ENCODE data around the gene PPP1R14B. TPM values are rescaled to one million over a fixed set of nuclear protein-coding genes. Genes with fewer than 3 reads are reported as not detected.

The PPP1R14B gene
- total RNA-seq, 1 experiment from 2014 or later = 435 TPM

DNA sequence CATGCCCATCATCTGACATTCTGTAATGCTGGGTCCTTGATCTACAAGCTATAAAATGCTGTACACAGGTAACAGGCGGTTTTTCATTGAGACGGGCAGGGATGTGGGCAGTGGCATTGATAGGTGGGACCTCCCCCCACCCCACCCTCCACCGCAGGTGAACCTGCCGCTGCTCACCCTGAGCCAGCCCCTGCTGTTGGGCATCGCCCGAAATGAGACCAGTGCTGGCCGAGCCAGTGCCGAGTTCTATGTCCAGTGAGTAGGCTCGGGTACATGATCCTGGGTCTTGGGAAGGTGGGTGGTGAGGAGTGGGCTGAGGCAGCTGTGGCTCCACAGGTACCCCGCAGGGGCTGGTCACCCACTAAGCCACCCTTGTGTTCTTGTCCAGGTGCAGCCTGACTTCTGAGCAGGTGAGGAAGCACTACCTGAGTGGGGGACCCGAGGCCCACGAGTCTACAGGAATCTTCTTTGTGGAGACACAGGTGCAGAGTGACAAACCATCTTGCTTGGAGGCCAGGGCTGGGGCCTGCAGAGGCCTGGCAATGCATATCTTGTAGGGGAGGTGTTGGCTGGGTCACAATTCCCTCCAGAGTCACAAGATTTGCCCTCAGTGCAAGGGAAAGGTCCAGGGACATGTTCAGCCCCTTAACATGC, 17.5 kb downstream of the PPP1R14B start:
- no peak for TF ChIP-seq CTCF (conservative IDR thresholded peaks at IDR 0.05)
- TF ChIP-seq EZH2 (IDR thresholded peaks at IDR 0.05; ENCODE audit: low read depth) = no peak
- ChIA-PET CTCF (no interaction called here), POLR2A (ENCODE audit: unreplicated experiment) (interaction anchor here (0.6 kb wide), 1 partner anchor 222 kb away, joined by 5 read pairs; no protein-coding TSS in a partner anchor)
- Histone ChIP-seq H3K79me2 (ENCODE audit: low read depth) (peaks cover 34% of the 10 kb centered on the region), H4K20me1 (ENCODE audit: insufficient read depth) (peaks cover 3% of the 10 kb centered on the region), H3K4me2 (peak overlapping the region; percentile 76; the same call in 1 of the 2 replicates), H3K9me2 (ENCODE audit: insufficient read depth) (no peaks in the 10 kb centered on the region), H3K4me3 (no peak overlapping the region), H3K36me3 (ENCODE audit: low read depth) (no peaks in the 10 kb centered on the region), H3K27ac (no peak overlapping the region), H2AFZ (no peak overlapping the region), H3K27me3 (ENCODE audit: insufficient read depth, low read depth) (no peaks in the 10 kb centered on the region), H3F3A (ENCODE audit: insufficient read depth, low read depth) (peaks cover 30% of the 10 kb centered on the region), H3K9me3 (ENCODE audit: insufficient read depth, low read depth) (no peaks in the 10 kb centered on the region), H3K4me1 (replicated peaks; ENCODE audit: insufficient read depth) (peaks cover 34% of the 10 kb centered on the region)
- DNase-seq = no peak
- intact Hi-C loops (cut with micrococcal nuclease; ENCODE audit: unreplicated experiment) = no loop called here
- no TSS peak for BruUV-seq (replicated peaks)

DNA sequence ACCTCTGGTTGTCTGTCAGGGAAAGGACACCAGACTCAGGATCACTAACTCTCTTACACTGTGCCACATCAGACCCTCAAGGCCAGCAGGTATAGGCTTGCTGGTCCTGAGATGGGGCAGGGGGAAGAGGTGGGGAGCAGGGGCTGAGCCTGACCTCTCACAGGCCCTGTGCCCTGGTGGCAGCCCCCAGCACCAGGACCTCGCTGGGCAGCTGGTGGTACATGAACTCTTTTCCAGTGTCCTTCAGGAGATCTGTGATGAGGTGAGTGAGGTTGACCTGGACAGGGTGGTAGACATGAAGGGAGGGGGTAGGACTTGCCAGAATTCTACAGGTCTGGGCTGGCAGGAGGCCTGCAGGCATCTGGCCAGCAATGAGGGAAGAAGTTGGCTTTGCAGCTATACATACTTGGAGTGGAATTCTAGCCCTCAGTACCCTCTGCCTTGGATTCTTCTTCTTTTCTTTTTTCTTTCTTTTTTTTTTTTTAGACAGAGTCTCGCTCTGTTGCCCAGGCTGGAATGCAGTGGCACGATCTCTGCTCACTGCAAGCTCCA, 19.3 kb downstream of the PPP1R14B start:
- Histone ChIP-seq H3K4me1 (replicated peaks; ENCODE audit: insufficient read depth) (peaks cover 27% of the 10 kb centered on the region), H2AFZ (no peak overlapping the region), H3F3A (ENCODE audit: insufficient read depth, low read depth) (peaks cover 23% of the 10 kb centered on the region), H3K4me2 (peak overlapping the region; percentile 99), H3K9me3 (ENCODE audit: insufficient read depth, low read depth) (no peaks in the 10 kb centered on the region), H3K27me3 (ENCODE audit: insufficient read depth, low read depth) (no peaks in the 10 kb centered on the region), H4K20me1 (ENCODE audit: insufficient read depth) (peaks cover 3% of the 10 kb centered on the region), H3K9me2 (ENCODE audit: insufficient read depth) (no peaks in the 10 kb centered on the region), H3K79me2 (ENCODE audit: low read depth) (peaks cover 34% of the 10 kb centered on the region), H3K36me3 (ENCODE audit: low read depth) (no peaks in the 10 kb centered on the region), H3K4me3 (peak overlapping the region; percentile 98), H3K27ac (no peak overlapping the region)
- CTCF ChIA-PET = no interaction called here
- DNase-seq = no peak
- BruUV-seq (replicated peaks) = no TSS peak
- POLR2A ChIA-PET (ENCODE audit: unreplicated experiment) = interaction anchor here (0.5 to 0.6 kb wide), 2 partner anchors 19 to 40 kb away, joined by 4 read pairs; no protein-coding TSS in a partner anchor
- intact Hi-C loops (cut with micrococcal nuclease; ENCODE audit: unreplicated experiment) = no loop called here
- TF ChIP-seq CTCF (conservative IDR thresholded peaks at IDR 0.05) (no peak), EZH2 (IDR thresholded peaks at IDR 0.05; ENCODE audit: low read depth) (no peak)

- intact Hi-C loops (cut with micrococcal nuclease; ENCODE audit: unreplicated experiment) = no loop called here
- TSS peak; percentile 45 for BruUV-seq (replicated peaks)
- H3K27ac ChIP-seq = no peak overlapping the region
- peaks cover 3% of the 10 kb centered on the region for H4K20me1 ChIP-seq (ENCODE audit: insufficient read depth)
- no peaks in the 10 kb centered on the region for H3K36me3 ChIP-seq (ENCODE audit: low read depth)
- DNase-seq = peak; percentile 63 to 66
- ChIA-PET POLR2A (ENCODE audit: unreplicated experiment) (interaction anchor here (0.6 to 0.9 kb wide), 4 partner anchors 40 to 292 kb away, joined by 3 to 9 read pairs (median 6); no protein-coding TSS in a partner anchor), CTCF (interaction anchor here (0.9 to 1.5 kb wide), 2 partner anchors 21 to 22 kb away, joined by 3 to 7 read pairs; no protein-coding TSS in a partner anchor)
- H3K27me3 ChIP-seq (ENCODE audit: insufficient read depth, low read depth) = no peaks in the 10 kb centered on the region
- H3K4me2 ChIP-seq = peak overlapping the region; percentile 99
- H3K4me1 ChIP-seq (replicated peaks; ENCODE audit: insufficient read depth) = peaks cover 27% of the 10 kb centered on the region
- H3K79me2 ChIP-seq (ENCODE audit: low read depth) = peaks cover 34% of the 10 kb centered on the region
- peaks cover 26% of the 10 kb centered on the region for H3F3A ChIP-seq (ENCODE audit: insufficient read depth, low read depth)
- H3K9me2 ChIP-seq (ENCODE audit: insufficient read depth) = no peaks in the 10 kb centered on the region
- H3K4me3 ChIP-seq = peak overlapping the region; percentile 98
- H3K9me3 ChIP-seq (ENCODE audit: insufficient read depth, low read depth) = no peaks in the 10 kb centered on the region
- H2AFZ ChIP-seq = peak overlapping the region; percentile 96
- TF ChIP-seq CTCF (conservative IDR thresholded peaks at IDR 0.05) (no peak), EZH2 (IDR thresholded peaks at IDR 0.05; ENCODE audit: low read depth) (no peak)
These were observed 20.2 kb downstream of the PPP1R14B start for GRCh38 chr11:64226507-64227051.
